KG1 (cell line): ENCODE data around the gene CRABP2.

Experiments
- DNase-seq: peaks from one replicate; lab custom pipeline; 2025; lab: John Stamatoyannopoulos, UW

The CRABP2 gene

GRCh38 chr1:156709031-156709430 lies 3.6 kb upstream of the CRABP2 start:
- no peak for DNase-seq

GRCh38 chr1:156708218-156708661 lies 2.9 kb upstream of the CRABP2 start:
- DNase-seq, result no peak

GRCh38 chr1:156707417-156708217 lies 2.2 kb upstream of the CRABP2 start:
- no peak for DNase-seq

- no peak for DNase-seq
Observed at GRCh38 chr1:156706657-156707416, 1.5 kb upstream of the CRABP2 start.

- DNase-seq, result no peak
Observed at GRCh38 chr1:156705918-156706656, 704 bp upstream of the CRABP2 start.

GRCh38 chr1:156704930-156705320 lies 458 bp downstream of the CRABP2 start:
- no peak for DNase-seq

GRCh38 chr1:156704166-156704711 lies 1.1 kb downstream of the CRABP2 start:
- no peak for DNase-seq

- no peak for DNase-seq
Observed at GRCh38 chr1:156703741-156704140, 1.6 kb downstream of the CRABP2 start.

GRCh38 chr1:156703336-156703735 lies 2.0 kb downstream of the CRABP2 start:
- no peak for DNase-seq

- DNase-seq, result no peak
Observed at GRCh38 chr1:156700736-156701531, 4.4 kb downstream of the CRABP2 start.

GRCh38 chr1:156698995-156699394 lies 6.4 kb downstream of the CRABP2 start:
- DNase-seq, result no peak

GRCh38 chr1:156697481-156697880 lies 7.9 kb downstream of the CRABP2 start:
- DNase-seq, result no peak

- DNase-seq, result no peak
Observed at GRCh38 chr1:156696755-156697154, 8.6 kb downstream of the CRABP2 start.

GRCh38 chr1:156694690-156694962 lies 10.8 kb downstream of the CRABP2 start:
- no peak for DNase-seq

- no peak for DNase-seq
Observed at GRCh38 chr1:156693848-156694689, 11.3 kb downstream of the CRABP2 start.

GRCh38 chr1:156692925-156693847 lies 12.2 kb downstream of the CRABP2 start:
- no peak for DNase-seq

GRCh38 chr1:156692441-156692924 lies 12.9 kb downstream of the CRABP2 start:
- no peak for DNase-seq

- no peak for DNase-seq
Observed at GRCh38 chr1:156691665-156692440, 13.5 kb downstream of the CRABP2 start.

GRCh38 chr1:156691191-156691590 lies 14.2 kb downstream of the CRABP2 start:
- DNase-seq, result no peak
